NCI-H187 (cell line): ENCODE measurements around the gene GMPPA.

Experiments
- DNase-seq, 2 experiments: peaks; one replicate each; lab custom pipeline; 2025; lab: John Stamatoyannopoulos, UW

Gene GMPPA

DNA sequence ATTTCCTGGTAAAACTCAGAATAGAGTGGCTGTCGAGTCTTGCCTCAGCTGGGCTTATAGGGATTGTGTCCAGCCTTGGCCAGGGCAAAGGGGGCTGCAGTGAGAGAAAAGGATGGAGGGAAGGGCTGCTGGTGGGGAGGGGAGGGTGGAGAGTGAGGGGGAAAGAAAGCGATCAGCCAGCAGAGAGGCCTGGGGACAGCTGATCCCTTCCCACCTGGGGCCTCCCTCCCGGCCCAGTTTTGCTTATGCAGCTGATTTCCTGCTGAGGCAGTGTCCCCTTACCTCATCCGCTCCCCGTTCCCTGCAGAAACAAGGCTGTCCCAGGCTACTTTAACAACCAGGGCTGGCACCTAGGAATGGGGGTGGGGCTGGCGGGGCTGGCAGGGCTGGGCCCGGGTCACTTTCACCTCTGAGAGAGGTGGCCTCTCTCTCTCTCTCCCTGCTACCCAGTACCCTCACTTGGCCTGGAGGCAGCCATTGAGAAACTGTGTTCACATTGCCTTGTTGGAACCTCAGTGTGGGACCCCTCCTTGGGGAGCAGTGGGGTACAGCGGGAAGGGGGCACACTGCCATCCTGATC, 12.2 kb upstream of the GMPPA start:
- DNase-seq = no peak

- DNase-seq = no peak
These were observed 10.4 kb upstream of the GMPPA start for GRCh38 chr2:219488149-219488843.

GRCh38 chr2:219488844-219489194, 9.9 kb upstream of the GMPPA start:
- DNase-seq = no peak

DNA sequence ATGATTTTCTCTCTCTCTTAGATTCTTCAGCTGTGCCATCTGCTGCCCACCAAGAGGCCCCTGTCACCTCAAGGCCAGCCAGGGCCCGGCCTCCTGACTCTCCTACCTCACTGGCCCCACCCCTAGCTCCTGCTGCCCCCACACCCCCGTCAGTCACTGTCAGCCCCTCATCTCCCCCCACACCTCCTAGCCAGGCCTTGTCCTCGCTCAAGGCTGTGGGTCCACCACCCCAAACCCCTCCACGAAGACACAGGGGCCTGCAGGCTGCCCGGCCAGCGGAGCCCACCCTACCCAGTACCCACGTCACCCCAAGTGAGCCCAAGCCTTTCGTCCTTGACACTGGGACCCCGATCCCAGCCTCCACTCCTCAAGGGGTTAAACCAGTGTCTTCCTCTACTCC, 9.4 kb upstream of the GMPPA start:
- DNase-seq = no peak

- no peak for DNase-seq
These were observed 8.5 kb upstream of the GMPPA start for GRCh38 chr2:219490186-219490585.

DNA sequence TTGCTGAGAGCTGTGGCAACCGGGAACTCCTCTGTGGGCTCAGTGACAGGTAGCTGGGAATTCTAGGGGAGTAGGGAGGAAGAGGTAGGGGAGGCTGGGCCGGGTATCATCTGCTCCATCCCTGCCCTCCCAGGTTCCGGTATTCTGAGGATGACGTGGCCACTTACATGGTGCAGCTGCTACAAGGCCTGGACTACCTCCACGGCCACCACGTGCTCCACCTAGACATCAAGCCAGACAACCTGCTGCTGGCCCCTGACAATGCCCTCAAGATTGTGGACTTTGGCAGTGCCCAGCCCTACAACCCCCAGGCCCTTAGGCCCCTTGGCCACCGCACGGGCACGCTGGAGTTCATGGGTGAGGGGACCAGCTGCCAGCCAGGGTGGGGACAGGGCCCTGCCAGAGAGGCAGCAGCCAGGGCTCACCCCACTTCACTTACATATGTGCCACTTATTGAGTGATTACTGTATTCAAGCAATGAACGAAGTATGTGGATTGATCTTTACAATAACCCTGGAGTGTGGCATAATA, 8.0 kb upstream of the GMPPA start:
- no peak for DNase-seq

GRCh38 chr2:219491278-219491963, 7.3 kb upstream of the GMPPA start:
- no peak for DNase-seq

- no peak for DNase-seq
These were observed 6.1 kb upstream of the GMPPA start for GRCh38 chr2:219492575-219492974.

DNA sequence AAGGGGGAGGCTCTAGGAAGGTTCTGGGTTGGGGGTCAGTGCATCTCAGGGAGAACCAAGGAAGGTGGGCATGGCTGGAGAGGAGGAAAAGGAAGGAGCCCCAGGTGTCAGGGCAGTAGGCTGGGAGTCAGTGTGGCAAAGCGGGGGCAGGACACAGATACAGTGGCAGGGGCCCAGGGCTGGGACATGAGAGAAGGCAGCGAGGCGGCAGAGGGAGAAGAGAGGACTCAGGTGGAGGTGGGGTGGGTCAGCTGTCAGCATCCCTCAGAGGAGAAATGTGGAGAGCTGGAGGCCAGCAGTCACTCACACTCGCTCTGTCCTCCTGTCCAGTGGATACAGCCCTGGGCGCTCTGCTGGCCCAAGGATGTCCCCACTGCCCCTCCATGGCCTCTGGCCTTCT, 5.6 kb upstream of the GMPPA start:
- no peak for DNase-seq

- no peak for DNase-seq
These were observed 3.6 kb upstream of the GMPPA start for GRCh38 chr2:219494952-219495530.

DNA sequence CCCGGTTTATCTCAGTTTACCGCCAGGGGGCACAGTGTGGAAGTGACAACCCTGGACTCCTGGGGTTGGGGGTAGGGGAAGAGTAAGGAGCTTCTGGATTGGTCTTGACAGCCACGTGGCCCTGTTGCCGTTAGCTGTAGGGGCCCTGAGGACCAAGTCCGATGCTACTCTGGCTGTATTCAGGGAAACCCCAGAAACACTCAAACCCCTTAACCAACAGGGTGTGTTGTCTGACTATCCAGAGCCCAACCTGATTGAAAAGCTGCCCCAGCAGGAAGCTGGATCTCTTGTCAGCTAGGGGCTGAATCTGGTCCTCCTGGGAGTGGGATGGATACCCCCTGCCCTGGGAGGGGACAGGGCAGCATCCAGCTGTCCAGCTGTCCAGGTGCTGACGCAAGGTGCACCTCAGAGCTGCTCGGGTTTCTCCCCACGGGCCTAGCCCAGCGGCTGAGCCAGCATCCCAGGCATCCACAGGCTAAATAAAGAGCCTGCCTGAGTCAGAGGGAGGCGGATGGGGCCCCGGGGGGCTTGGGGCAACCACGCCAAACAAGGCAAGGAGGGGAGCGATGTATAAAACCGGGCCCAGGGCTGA, 3.1 kb upstream of the GMPPA start:
- DNase-seq = no peak

DNA sequence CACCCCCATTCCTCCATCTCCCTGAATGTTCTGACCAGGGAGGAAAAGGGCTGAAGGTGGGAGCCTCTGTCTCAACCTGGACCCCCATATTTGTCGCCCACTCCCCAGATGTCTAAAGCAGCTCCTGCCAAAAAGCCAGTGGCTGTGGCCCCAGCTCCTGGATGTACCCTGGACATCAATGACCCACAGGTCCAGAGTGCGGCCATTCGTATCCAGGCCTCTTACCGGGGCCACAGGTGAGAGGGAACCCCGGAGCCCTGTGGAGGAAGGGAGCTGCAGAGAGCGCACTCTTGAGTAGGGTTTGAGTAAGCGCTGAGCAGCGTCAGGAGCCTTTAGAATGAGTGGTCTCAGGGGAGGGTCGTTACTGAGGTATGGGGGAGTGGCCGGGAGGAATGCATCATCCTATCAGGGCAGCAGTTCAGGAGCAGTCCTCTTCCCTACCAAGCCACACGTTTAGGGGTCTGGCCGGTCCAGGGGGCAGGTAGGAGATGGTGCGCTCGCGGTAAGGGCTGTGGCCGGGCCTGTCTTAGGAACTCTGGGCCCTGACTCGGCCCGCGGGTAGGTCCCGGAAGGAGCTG, 2.4 kb upstream of the GMPPA start:
- DNase-seq = no peak

- no peak for DNase-seq
These were observed 1.7 kb upstream of the GMPPA start for GRCh38 chr2:219496825-219497494.

GRCh38 chr2:219497495-219498279, 1.0 kb upstream of the GMPPA start:
- no peak for DNase-seq

DNA sequence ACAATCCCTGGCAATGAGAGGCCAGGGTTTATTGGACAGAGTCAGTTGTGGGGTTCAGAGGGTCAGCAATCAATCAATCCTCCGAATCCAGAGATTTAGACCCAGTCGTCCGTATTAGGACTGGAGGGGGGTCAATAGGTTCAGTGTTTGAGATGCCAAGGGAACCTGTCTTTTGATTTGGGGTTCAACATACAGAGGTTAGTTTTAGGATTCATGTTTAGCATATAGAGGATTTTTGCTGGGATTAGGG, 292 bp downstream of the GMPPA start:
- no peak for DNase-seq

DNA sequence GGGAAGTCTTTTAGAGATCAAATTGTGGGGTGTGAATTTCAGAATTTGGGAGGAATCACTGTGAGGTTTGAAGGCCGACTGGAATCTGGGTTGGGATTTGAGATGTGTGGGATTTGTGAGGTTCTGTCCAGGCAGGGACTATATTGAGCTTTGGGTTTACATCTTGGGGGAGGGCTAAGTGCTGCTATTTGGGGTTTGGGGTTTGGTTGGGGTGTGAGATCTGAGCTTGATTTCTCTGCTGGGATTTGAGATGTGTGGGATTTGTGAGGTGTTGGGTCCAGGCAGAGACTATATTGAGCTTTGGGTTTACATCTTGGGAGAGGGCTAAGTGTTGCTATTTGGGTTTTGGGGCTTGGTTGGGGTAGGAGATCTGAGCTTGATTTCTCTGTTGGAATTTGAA, 864 bp downstream of the GMPPA start:
- no peak for DNase-seq

- DNase-seq = no peak
These were observed 1.4 kb downstream of the GMPPA start for GRCh38 chr2:219500135-219500534.

DNA sequence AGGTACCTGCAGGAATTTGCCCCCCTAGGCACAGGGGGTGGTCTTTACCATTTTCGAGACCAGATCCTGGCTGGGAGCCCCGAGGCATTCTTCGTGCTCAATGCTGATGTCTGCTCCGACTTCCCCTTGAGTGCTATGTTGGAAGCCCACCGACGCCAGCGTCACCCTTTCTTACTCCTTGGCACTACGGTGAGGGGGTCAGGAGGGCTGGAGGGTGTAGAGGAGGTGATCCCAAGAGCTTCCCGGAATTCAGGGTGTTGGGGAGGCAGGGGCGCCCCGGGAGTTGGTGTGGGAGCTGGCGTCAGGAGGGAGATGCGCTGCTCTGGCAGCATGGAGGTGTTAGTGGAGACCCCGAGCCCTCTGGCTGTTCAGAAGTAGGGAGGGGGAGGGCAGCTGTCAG, 3.2 kb downstream of the GMPPA start:
- DNase-seq = no peak

GRCh38 chr2:219502618-219503017, 3.9 kb downstream of the GMPPA start:
- no peak for DNase-seq

DNA sequence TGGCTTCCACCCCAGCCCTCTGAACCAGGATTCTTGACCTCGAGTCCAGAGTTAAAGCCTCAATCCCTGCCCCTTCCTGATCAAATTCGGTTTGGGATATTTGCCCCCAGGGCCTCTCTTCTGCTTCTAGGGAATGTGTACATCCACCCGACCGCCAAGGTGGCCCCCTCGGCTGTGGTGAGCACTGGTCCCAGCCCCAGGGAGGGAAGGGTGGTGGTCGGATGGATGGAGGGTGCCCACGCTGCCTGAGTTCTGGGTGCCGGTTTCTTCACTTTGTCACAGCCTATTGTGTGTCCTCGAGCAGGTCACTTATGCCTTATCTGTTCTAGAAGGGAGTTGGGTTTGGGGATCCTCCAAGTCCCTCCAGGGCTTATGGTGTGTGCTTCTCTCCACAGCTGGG, 6.9 kb downstream of the GMPPA start:
- no peak for DNase-seq

DNA sequence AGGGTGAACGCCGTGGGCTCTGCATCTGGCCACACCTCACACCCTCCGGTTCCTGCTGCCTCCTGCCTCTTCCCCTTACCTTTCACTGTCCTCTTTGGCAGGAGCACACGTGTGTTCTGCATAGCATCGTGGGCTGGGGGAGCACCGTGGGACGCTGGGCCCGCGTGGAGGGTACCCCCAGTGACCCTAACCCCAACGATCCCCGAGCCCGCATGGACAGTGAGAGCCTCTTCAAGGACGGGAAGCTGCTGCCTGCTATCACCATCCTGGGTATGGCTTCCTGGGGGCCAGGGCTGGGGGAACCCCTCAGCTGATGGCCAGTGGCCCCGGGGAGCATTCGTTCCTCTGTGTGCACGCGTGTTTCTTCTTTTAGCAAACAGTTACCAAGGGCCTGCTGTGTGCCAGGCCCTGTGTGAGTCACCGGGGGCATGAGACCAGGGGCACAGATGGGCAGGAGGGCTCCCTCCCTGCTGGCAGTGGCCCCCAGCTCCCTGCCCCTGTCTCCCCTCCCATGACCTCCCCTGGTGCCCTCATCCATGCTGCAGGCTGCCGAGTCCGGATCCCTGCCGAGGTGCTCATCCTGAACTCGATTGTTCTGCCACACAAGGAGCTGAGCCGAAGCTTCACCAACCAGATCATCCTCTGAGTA, 7.6 kb downstream of the GMPPA start:
- DNase-seq = no peak
